ENCODE results near the gene SPRR3. TPM values are rescaled to one million over a fixed set of nuclear protein-coding genes. Genes with fewer than 3 reads are reported as not detected.

SPRR3 gene
- total and polyA plus RNA-seq, 4 donors, result 0.50 to 1.9 (median 1.2) TPM; not detected in 1

DNA sequence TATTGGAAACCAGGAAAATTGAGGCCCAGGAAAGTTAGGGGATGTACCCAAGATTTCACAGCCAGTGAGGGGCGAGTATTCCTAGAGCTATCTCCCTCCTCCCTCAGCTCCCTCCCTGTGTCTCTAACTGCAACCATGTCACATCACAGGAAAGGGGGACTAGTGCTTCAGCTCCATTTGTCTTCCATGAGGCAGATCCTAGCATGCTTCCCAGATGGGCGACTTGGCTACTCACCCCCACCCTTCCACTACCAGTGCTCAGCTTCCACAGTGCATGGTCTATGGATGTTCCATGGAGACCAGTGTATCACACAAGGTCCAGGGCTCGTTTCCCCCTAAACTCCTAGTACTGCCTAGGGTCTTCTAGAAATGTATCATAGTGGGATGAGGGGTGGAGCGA is 35.7 kb upstream of the SPRR3 start:
- Histone ChIP-seq H3K9ac (ENCODE audit: insufficient read depth in 1 of 2, low read length in 2 of 2) (no peak overlapping the region), H3K36me3 (ENCODE audit: control insufficient read depth in 4 of 4, insufficient read depth in 4 of 4, low read length in 4 of 4) (no peaks in the 10 kb centered on the region), H3K4me1 (ENCODE audit: control insufficient read depth in 5 of 5, insufficient read depth in 5 of 5, low read length in 5 of 5) (no peaks in the 10 kb centered on the region), H3K4me3 (no peak overlapping the region), H3K27me3 (ENCODE audit: control insufficient read depth in 3 of 3, insufficient read depth in 3 of 3, low read length in 2 of 3) (peaks cover 0 to 3% (median 0%) of the 10 kb centered on the region in 3 donors), H3K27ac (ENCODE audit: low read depth in 1 of 2, low read length in 1 of 2) (no peak overlapping the region), H3K9me3 (ENCODE audit: control insufficient read depth in 4 of 4, insufficient read depth in 3 of 4, low read length in 3 of 4) (peaks cover 0 to 2% (median 0%) of the 10 kb centered on the region in 4 donors)
- DNase-seq, result no peak
- WGBS, 2 donors, result 73 to 86% methylated on average over 4 of the region's 4 CpGs
- TF ChIP-seq, protein P1, sequence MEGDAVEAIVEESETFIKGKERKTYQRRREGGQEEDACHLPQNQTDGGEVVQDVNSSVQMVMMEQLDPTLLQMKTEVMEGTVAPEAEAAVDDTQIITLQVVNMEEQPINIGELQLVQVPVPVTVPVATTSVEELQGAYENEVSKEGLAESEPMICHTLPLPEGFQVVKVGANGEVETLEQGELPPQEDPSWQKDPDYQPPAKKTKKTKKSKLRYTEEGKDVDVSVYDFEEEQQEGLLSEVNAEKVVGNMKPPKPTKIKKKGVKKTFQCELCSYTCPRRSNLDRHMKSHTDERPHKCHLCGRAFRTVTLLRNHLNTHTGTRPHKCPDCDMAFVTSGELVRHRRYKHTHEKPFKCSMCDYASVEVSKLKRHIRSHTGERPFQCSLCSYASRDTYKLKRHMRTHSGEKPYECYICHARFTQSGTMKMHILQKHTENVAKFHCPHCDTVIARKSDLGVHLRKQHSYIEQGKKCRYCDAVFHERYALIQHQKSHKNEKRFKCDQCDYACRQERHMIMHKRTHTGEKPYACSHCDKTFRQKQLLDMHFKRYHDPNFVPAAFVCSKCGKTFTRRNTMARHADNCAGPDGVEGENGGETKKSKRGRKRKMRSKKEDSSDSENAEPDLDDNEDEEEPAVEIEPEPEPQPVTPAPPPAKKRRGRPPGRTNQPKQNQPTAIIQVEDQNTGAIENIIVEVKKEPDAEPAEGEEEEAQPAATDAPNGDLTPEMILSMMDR (IDR thresholded peaks at IDR 0.05; ENCODE audit: control extremely low read depth, extremely low read depth), result no peak
- no peak for ATAC-seq (ENCODE audit: insufficient read depth, low FRiP score)

DNA sequence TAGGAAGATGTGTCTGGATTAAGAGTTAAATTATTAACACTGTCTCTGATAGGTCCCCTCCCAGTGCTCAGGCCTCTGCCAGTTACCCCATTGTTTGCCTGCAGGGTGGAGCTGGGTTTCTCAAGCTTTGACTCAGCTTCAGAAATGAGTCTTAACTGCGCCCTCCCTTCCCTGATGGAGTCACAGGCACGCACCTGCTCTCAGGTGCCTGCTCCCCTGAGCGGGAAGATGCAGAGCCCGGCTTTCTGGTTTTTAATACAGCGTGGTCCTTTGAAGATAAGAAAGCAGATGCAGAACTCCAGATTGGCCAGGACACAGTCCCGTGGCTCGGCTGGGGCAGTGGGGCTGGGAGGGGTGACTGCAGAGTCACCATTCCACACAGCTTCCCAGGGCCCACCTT is 34.3 kb upstream of the SPRR3 start:
- Histone ChIP-seq H3K36me3 (ENCODE audit: control insufficient read depth in 4 of 4, insufficient read depth in 4 of 4, low read length in 4 of 4) (no peaks in the 10 kb centered on the region), H3K4me1 (ENCODE audit: control insufficient read depth in 5 of 5, insufficient read depth in 5 of 5, low read length in 5 of 5) (no peaks in the 10 kb centered on the region), H3K27ac (ENCODE audit: low read depth in 1 of 2, low read length in 1 of 2) (no peak overlapping the region), H3K4me3 (no peak overlapping the region), H3K9me3 (ENCODE audit: control insufficient read depth in 4 of 4, insufficient read depth in 3 of 4, low read length in 3 of 4) (peaks cover 0 to 6% (median 0%) of the 10 kb centered on the region in 4 donors), H3K9ac (ENCODE audit: insufficient read depth in 1 of 2, low read length in 2 of 2) (no peak overlapping the region), H3K27me3 (ENCODE audit: control insufficient read depth in 3 of 3, insufficient read depth in 3 of 3, low read length in 2 of 3) (peaks cover 0 to 3% (median 0%) of the 10 kb centered on the region in 3 donors)
- no peak for DNase-seq
- no peak for ATAC-seq (ENCODE audit: insufficient read depth, low FRiP score)
- TF ChIP-seq, protein P1 (IDR thresholded peaks at IDR 0.05; ENCODE audit: control extremely low read depth, extremely low read depth), result no peak
- 59 to 65% methylated on average over 7 of the region's 7 CpGs for WGBS, 2 donors

DNA sequence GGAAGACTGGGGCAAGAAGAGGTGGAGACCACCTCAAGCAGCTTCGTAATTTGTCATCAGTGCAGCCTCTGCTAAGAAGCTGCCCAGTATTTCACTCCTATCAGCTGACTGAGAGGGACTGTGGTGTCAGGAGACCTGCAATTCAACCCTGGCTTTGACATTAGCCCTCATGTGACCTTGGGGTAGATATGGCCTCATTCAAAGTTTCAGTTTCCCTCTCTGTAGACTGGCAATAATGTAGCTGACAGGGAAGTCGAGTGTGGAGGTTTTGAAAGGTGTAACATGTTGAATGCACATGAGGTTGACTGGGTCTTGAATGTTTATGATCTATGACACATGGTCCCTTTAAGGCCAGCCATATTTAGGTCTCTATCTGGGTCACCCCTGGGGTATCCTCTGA is 33.3 kb upstream of the SPRR3 start:
- no peaks in the 10 kb centered on the region for H3K36me3 ChIP-seq (ENCODE audit: control insufficient read depth in 4 of 4, insufficient read depth in 4 of 4, low read length in 4 of 4)
- H3K4me3 ChIP-seq, result no peak overlapping the region
- H3K9me3 ChIP-seq (ENCODE audit: control insufficient read depth in 4 of 4, insufficient read depth in 3 of 4, low read length in 3 of 4), result peaks cover 0 to 6% (median 0%) of the 10 kb centered on the region in 4 donors
- DNase-seq, result no peak
- H3K9ac ChIP-seq (ENCODE audit: insufficient read depth in 1 of 2, low read length in 2 of 2), result no peak overlapping the region
- H3K4me1 ChIP-seq (ENCODE audit: control insufficient read depth in 5 of 5, insufficient read depth in 5 of 5, low read length in 5 of 5), result no peaks in the 10 kb centered on the region
- WGBS, 2 donors, result 56 to 72% methylated on average over 2 of the region's 2 CpGs
- TF ChIP-seq, protein P1 (IDR thresholded peaks at IDR 0.05; ENCODE audit: control extremely low read depth, extremely low read depth), result no peak
- no peak overlapping the region for H3K27ac ChIP-seq (ENCODE audit: low read depth in 1 of 2, low read length in 1 of 2)
- peaks cover 0 to 3% (median 0%) of the 10 kb centered on the region in 3 donors for H3K27me3 ChIP-seq (ENCODE audit: control insufficient read depth in 3 of 3, insufficient read depth in 3 of 3, low read length in 2 of 3)
- no peak for ATAC-seq (ENCODE audit: insufficient read depth, low FRiP score)

DNA sequence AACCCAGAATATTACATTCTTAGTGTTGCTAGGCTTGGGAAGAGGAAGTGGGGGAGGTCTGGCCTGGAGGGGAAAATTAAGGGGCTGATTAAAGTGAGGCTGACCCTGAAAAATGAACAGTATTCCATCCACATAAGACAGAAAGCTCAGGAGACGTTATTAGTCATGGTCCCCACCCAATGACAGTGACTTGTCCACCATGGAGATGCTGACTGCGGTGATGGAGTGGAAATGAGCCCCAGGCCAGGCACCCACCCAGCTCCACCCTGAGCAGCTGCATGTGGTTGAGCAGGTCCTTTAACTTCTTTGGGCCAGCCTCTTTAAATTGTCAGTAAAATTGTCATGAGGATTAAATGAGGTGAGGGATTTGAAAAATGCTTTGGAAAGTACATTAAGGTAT is 32.5 kb upstream of the SPRR3 start:
- no peak overlapping the region for H3K4me3 ChIP-seq
- DNase-seq (no peak), ATAC-seq (ENCODE audit: insufficient read depth, low FRiP score) (no peak)
- TF ChIP-seq, protein P1 (IDR thresholded peaks at IDR 0.05; ENCODE audit: control extremely low read depth, extremely low read depth), result no peak
- peaks cover 0 to 6% (median 0%) of the 10 kb centered on the region in 4 donors for H3K9me3 ChIP-seq (ENCODE audit: control insufficient read depth in 4 of 4, insufficient read depth in 3 of 4, low read length in 3 of 4)
- H3K36me3 ChIP-seq (ENCODE audit: control insufficient read depth in 4 of 4, insufficient read depth in 4 of 4, low read length in 4 of 4), result no peaks in the 10 kb centered on the region
- WGBS, 2 donors, result 80 to 81% methylated on average over 2 of the region's 2 CpGs
- peaks cover 0 to 3% (median 0%) of the 10 kb centered on the region in 3 donors for H3K27me3 ChIP-seq (ENCODE audit: control insufficient read depth in 3 of 3, insufficient read depth in 3 of 3, low read length in 2 of 3)
- no peaks in the 10 kb centered on the region for H3K4me1 ChIP-seq (ENCODE audit: control insufficient read depth in 5 of 5, insufficient read depth in 5 of 5, low read length in 5 of 5)
- H3K27ac ChIP-seq (ENCODE audit: low read depth in 1 of 2, low read length in 1 of 2), result no peak overlapping the region
- no peak overlapping the region for H3K9ac ChIP-seq (ENCODE audit: insufficient read depth in 1 of 2, low read length in 2 of 2)
